ENCODE data around the gene ADAM33. TPM values are rescaled to one million over a fixed set of nuclear protein-coding genes. Genes with fewer than 3 reads are reported as not detected.

ADAM33 gene
- total RNA-seq, 1 donor from 2014 or later = 11.7 TPM

GRCh38 chr20:3681352-3681930 lies 369 bp downstream of the ADAM33 start:
- Histone ChIP-seq H3K4me3 (peak overlapping the region; percentile 51), H3K4me1 (peaks cover 16% of the 10 kb centered on the region), H3K27me3 (ENCODE audit: low read depth) (peaks cover 39% of the 10 kb centered on the region), H3K9me3 (no peaks in the 10 kb centered on the region), H3K27ac (peak overlapping the region; percentile 36), H3K36me3 (no peaks in the 10 kb centered on the region)
- intact Hi-C loops (cut with DNase I) = no loop called here
- DNase-seq (no peak), ATAC-seq (peak; percentile 4 to 10)
- TF ChIP-seq CTCF (IDR thresholded peaks at IDR 0.05) = no peak

- intact Hi-C loops (cut with DNase I) = no loop called here
- Histone ChIP-seq H3K4me3 (peak overlapping the region; percentile 51), H3K27me3 (ENCODE audit: low read depth) (peaks cover 45% of the 10 kb centered on the region), H3K4me1 (peaks cover 16% of the 10 kb centered on the region), H3K27ac (peak overlapping the region; percentile 36), H3K9me3 (no peaks in the 10 kb centered on the region), H3K36me3 (no peaks in the 10 kb centered on the region)
- ATAC-seq = no peak
- no peak for DNase-seq
- TF ChIP-seq CTCF (IDR thresholded peaks at IDR 0.05) = no peak
These were observed 984 bp downstream of the ADAM33 start for GRCh38 chr20:3680701-3681351.

GRCh38 chr20:3679749-3680700 lies 1.8 kb downstream of the ADAM33 start:
- intact Hi-C loops (cut with DNase I) = no loop called here
- H3K9me3 ChIP-seq = no peaks in the 10 kb centered on the region
- peaks cover 46% of the 10 kb centered on the region for H3K27me3 ChIP-seq (ENCODE audit: low read depth)
- H3K4me3 ChIP-seq = peak overlapping the region; percentile 51
- ATAC-seq (no peak), DNase-seq (no peak)
- TF ChIP-seq CTCF (IDR thresholded peaks at IDR 0.05) = no peak
- peak overlapping the region; percentile 36 for H3K27ac ChIP-seq
- H3K4me1 ChIP-seq = peaks cover 16% of the 10 kb centered on the region
- no peaks in the 10 kb centered on the region for H3K36me3 ChIP-seq

GRCh38 chr20:3678856-3679720 lies 2.7 kb downstream of the ADAM33 start:
- no peak for DNase-seq
- TF ChIP-seq CTCF (IDR thresholded peaks at IDR 0.05) = no peak
- no peak overlapping the region for H3K4me3 ChIP-seq
- H3K27ac ChIP-seq = peak overlapping the region; percentile 36
- no peak for ATAC-seq
- peaks cover 55% of the 10 kb centered on the region for H3K27me3 ChIP-seq (ENCODE audit: low read depth)
- no peaks in the 10 kb centered on the region for H3K9me3 ChIP-seq
- peaks cover 16% of the 10 kb centered on the region for H3K4me1 ChIP-seq
- no peaks in the 10 kb centered on the region for H3K36me3 ChIP-seq
- intact Hi-C loops (cut with DNase I) = no loop called here

- Histone ChIP-seq H3K27ac (no peak overlapping the region), H3K36me3 (no peaks in the 10 kb centered on the region), H3K4me1 (peaks cover 16% of the 10 kb centered on the region), H3K9me3 (no peaks in the 10 kb centered on the region), H3K4me3 (no peak overlapping the region), H3K27me3 (ENCODE audit: low read depth) (peaks cover 64% of the 10 kb centered on the region)
- ATAC-seq (no peak), DNase-seq (no peak)
- no peak for TF ChIP-seq CTCF (IDR thresholded peaks at IDR 0.05)
- intact Hi-C loops (cut with DNase I) = no loop called here
These were observed 3.6 kb downstream of the ADAM33 start for GRCh38 chr20:3678198-3678597.
